PC-3 (cell line): ENCODE measurements around the gene MAST4. TPM values are rescaled to one million over a fixed set of nuclear protein-coding genes. Genes with fewer than 3 reads are reported as not detected.

ENCODE experiments used
- ATAC-seq: fragments of 200-7000 bp; cut with Tn5 transposase; 2 replicates; pipeline ENCODE4 v1.9.1; 2020; ENCODE audit warnings: mild to moderate bottlenecking, moderate library complexity
- BruUV-seq: library from RNA; stranded (reverse); fragments of 400-500 nt; replicated peaks from 2 replicates; lab custom pipeline; 2021; lab: Mats Ljungman, UMichigan
- CTCF ChIA-PET: fragments of 300-600 bp; sonication (Branson Sonifier 250); formaldehyde crosslinking; loops from one replicate; lab custom pipeline; 2022; ENCODE audit warnings: antibody characterized with exemption; lab: Charles Lee
- POLR2A ChIA-PET: fragments of 300-600 bp; sonication (Branson Sonifier 250); formaldehyde crosslinking; loops from one replicate; lab custom pipeline; 2022; ENCODE audit warnings: antibody characterized with exemption; ENCODE audit not compliant: unreplicated experiment; lab: Charles Lee
- DNase-seq: peaks from one replicate; pipeline ENCODE4 v3.0.0-alpha.2; 2015
- H2AFZ ChIP-seq: fragments of 300-600 bp; sonication (generic); 2 replicates; pipeline ENCODE4 v1.6.0; 2016; ENCODE audit warnings: antibody characterized with exemption, low read length
- H3F3A ChIP-seq: fragments of 300-600 bp; sonication (generic); one replicate; pipeline ENCODE4 v1.6.0; 2017; ENCODE audit warnings: antibody characterized with exemption, low read length, control low read depth, mild to moderate bottlenecking; ENCODE audit not compliant: unreplicated experiment
- H3K27ac ChIP-seq: fragments of 300-600 bp; sonication (generic); 2 replicates; pipeline ENCODE4 v1.5.1; 2016; ENCODE audit warnings: mild to moderate bottlenecking, low read length
- H3K27me3 ChIP-seq: fragments of 300-600 bp; sonication (generic); 2 replicates; pipeline ENCODE4 v1.6.1; 2016; ENCODE audit warnings: low read length, mixed read lengths
- H3K36me3 ChIP-seq: fragments of 300-600 bp; sonication (generic); 2 replicates; pipeline ENCODE4 v1.6.1; 2016; ENCODE audit warnings: low read depth, mixed run types, low read length, mixed read lengths
- H3K4me1 ChIP-seq: fragments of 300-600 bp; sonication (generic); 2 replicates; pipeline ENCODE4 v1.5.1; 2016; ENCODE audit warnings: low read length; ENCODE audit not compliant: insufficient read depth
- H3K4me2 ChIP-seq: fragments of 300-600 bp; sonication (generic); 2 replicates; pipeline ENCODE4 v1.6.0; 2016; ENCODE audit warnings: low read length
- H3K4me3 ChIP-seq: fragments of 300-600 bp; sonication (generic); 2 replicates; pipeline ENCODE4 v1.5.1; 2016; ENCODE audit warnings: mild to moderate bottlenecking, low read length, mixed read lengths
- H3K79me2 ChIP-seq: fragments of 300-600 bp; sonication (generic); 2 replicates; pipeline ENCODE4 v1.6.1; 2017; ENCODE audit warnings: low read length, mixed read lengths
- H3K9ac ChIP-seq: fragments of 300-600 bp; sonication (generic); 2 replicates; pipeline ENCODE4 v1.6.0; 2016; ENCODE audit warnings: mild to moderate bottlenecking, low read length
- H3K9me2 ChIP-seq: fragments of 300-600 bp; sonication (generic); replicated peaks from 2 replicates; pipeline ENCODE4 v1.6.1; 2016; ENCODE audit warnings: mixed run types, low read length, mixed read lengths
- H3K9me3 ChIP-seq: fragments of 300-600 bp; sonication (generic); 2 replicates; pipeline ENCODE4 v1.6.1; 2016; ENCODE audit warnings: low read length, mixed read lengths
- H4K20me1 ChIP-seq: fragments of 300-600 bp; sonication (generic); 2 replicates; pipeline ENCODE4 v1.6.1; 2016; ENCODE audit warnings: low read length, mixed read lengths
- CTCF ChIP-seq: fragments of 300-600 bp; sonication (generic); conservative IDR thresholded peaks from 2 replicates; pipeline ENCODE4 v1.5.1; 2017; ENCODE audit warnings: antibody characterized with exemption, low read depth, mild to moderate bottlenecking, low read length
- EZH2 ChIP-seq: fragments of 300-600 bp; sonication (generic); IDR thresholded peaks from one replicate; pipeline ENCODE4 v1.6.1; 2017; ENCODE audit warnings: antibody characterized with exemption, mild to moderate bottlenecking, low read length; ENCODE audit not compliant: unreplicated experiment
- EZH2phosphoT487 ChIP-seq: fragments of 300-600 bp; sonication (generic); IDR thresholded peaks from 2 replicates; pipeline ENCODE4 v1.6.1; 2018; ENCODE audit warnings: mild to moderate bottlenecking, antibody characterized with exemption, low read length, borderline replicate concordance
- intact Hi-C: fragments of 100-400 bp; cut with micrococcal nuclease; formaldehyde crosslinking; loops from 2 replicates; pipeline ENCODE4 v1.9.0; 2023
- total RNA-seq: library from RNA; depleted of rRNA; stranded (reverse); fragments of >200 nt; gene quantifications from 2 replicates; pipeline ENCODE4 v1.2.3, GENCODE V29; 2014

Gene MAST4
- total RNA-seq, 1 experiment from 2014 or later = 7.9 TPM

- intact Hi-C loops = no loop called here
- POLR2A ChIA-PET = no interaction called here
Measured at GRCh38 chr5:66830636-66831035, 234.4 kb downstream of the MAST4 start.

GRCh38 chr5:66839636-66840185 is 243.5 kb downstream of the MAST4 start:
- no peaks in the 10 kb centered on the region for H3K9me2 ChIP-seq
- H3K36me3 ChIP-seq = no peaks in the 10 kb centered on the region
- TF ChIP-seq EZH2phosphoT487 = no peak
- no peak for TF ChIP-seq CTCF
- no peak for TF ChIP-seq EZH2
- no peaks in the 10 kb centered on the region for H3K4me1 ChIP-seq
- POLR2A ChIA-PET = no interaction called here
- DNase-seq (no peak), ATAC-seq (no peak)
- no peak overlapping the region for H3K9ac ChIP-seq
- H3K27ac ChIP-seq = no peak overlapping the region
- intact Hi-C loops = no loop called here
- BruUV-seq = no TSS peak
- no peaks in the 10 kb centered on the region for H3K79me2 ChIP-seq
- H2AFZ ChIP-seq = no peak overlapping the region
- H3K27me3 ChIP-seq = no peaks in the 10 kb centered on the region
- H4K20me1 ChIP-seq = no peaks in the 10 kb centered on the region
- no peak overlapping the region for H3K4me3 ChIP-seq
- H3K4me2 ChIP-seq = no peak overlapping the region
- no peaks in the 10 kb centered on the region for H3K9me3 ChIP-seq
- CTCF ChIA-PET = interaction anchor here (0.6 kb wide), 1 partner anchor 224 kb away, joined by 4 read pairs; no protein-coding TSS in a partner anchor
- no peaks in the 10 kb centered on the region for H3F3A ChIP-seq

More at GRCh38 chr5:66830636-66831035, 234.4 kb downstream of the MAST4 start:
- Histone ChIP-seq H3K9me3 (no peaks in the 10 kb centered on the region), H3K4me1 (peaks cover 7% of the 10 kb centered on the region; the same call in 1 of the 2 replicates), H3K79me2 (no peaks in the 10 kb centered on the region), H3F3A (no peaks in the 10 kb centered on the region), H3K9me2 (no peaks in the 10 kb centered on the region), H3K4me2 (no peak overlapping the region), H3K4me3 (no peak overlapping the region), H3K27me3 (no peaks in the 10 kb centered on the region), H3K9ac (no peak overlapping the region), H3K27ac (no peak overlapping the region), H2AFZ (no peak overlapping the region), H3K36me3 (no peaks in the 10 kb centered on the region), H4K20me1 (no peaks in the 10 kb centered on the region)
- no TSS peak for BruUV-seq
- ATAC-seq = no peak
- CTCF ChIA-PET = no interaction called here
- peak; percentile 1 for DNase-seq
- TF ChIP-seq EZH2 (no peak), CTCF (peak; percentile 37; the same call in 1 of the 2 replicates)

- intact Hi-C loops = no loop called here
- H3K4me2 ChIP-seq = no peak overlapping the region
- no peaks in the 10 kb centered on the region for H3K9me2 ChIP-seq
- DNase-seq (peak; percentile 1), ATAC-seq (no peak)
- CTCF ChIA-PET = no interaction called here
- POLR2A ChIA-PET = no interaction called here
- H3K9me3 ChIP-seq = no peaks in the 10 kb centered on the region
- no peak overlapping the region for H3K27ac ChIP-seq
- no peak overlapping the region for H3K4me3 ChIP-seq
- H3F3A ChIP-seq = no peaks in the 10 kb centered on the region
- TF ChIP-seq EZH2phosphoT487 (no peak), CTCF (no peak)
- no peaks in the 10 kb centered on the region for H3K4me1 ChIP-seq
- no peak overlapping the region for H2AFZ ChIP-seq
- H3K9ac ChIP-seq = no peak overlapping the region
- no peaks in the 10 kb centered on the region for H3K27me3 ChIP-seq
- H4K20me1 ChIP-seq = no peaks in the 10 kb centered on the region
- no peaks in the 10 kb centered on the region for H3K36me3 ChIP-seq
- no peaks in the 10 kb centered on the region for H3K79me2 ChIP-seq
- no TSS peak for BruUV-seq
Measured at GRCh38 chr5:66840511-66841013, 244.4 kb downstream of the MAST4 start.
